SK-N-SH (cell line): Measurements from ENCODE around the gene TBXT. TPM values are rescaled to one million over a fixed set of nuclear protein-coding genes. Genes with fewer than 3 reads are reported as not detected.

Experiments used
- CTCF ChIA-PET: fragments of 300-600, 350-600 bp; formaldehyde crosslinking; extraction: SDS; loops from one replicate; lab custom pipeline; 2021; lab: Yijun Ruan, JAX
- POLR2A ChIA-PET: fragments of 350-600 bp; sonication (Branson Sonifier 250); formaldehyde crosslinking; extraction: SDS; loops from one replicate; lab custom pipeline; 2020; ENCODE audit warnings: antibody characterized with exemption, inconsistent platforms; lab: Yijun Ruan, JAX
- DNase-seq: peaks from one replicate; pipeline ENCODE4 v3.0.0; 2012
- H2AFZ ChIP-seq: fragments of 200-600 bp; sonication (generic); 2 replicates; pipeline ENCODE4 v1.8.1; 2016; ENCODE audit warnings: antibody characterized with exemption, mild to moderate bottlenecking, low read depth
- H3F3A ChIP-seq: fragments of 200-600 bp; sonication (generic); replicated peaks from 2 replicates; pipeline ENCODE3; 2016; ENCODE audit warnings: antibody characterized with exemption, mild to moderate bottlenecking; ENCODE audit not compliant: insufficient read depth
- H3K27ac ChIP-seq, 2 experiments: fragments of 200-500 bp in 1 of 2; fragments of 200-600 bp in 1 of 2; sonication (Bioruptor generic) in 1 of 2; sonication (generic), shearing (Covaris generic) in 1 of 2; 2 replicates each; pipeline versions ENCODE4 v1.5.1 to v1.6.1; 2014 to 2016; ENCODE audit warnings: low read depth in 2 of 2, inconsistent platforms in 1 of 2, low read length in 1 of 2, mild to moderate bottlenecking in 1 of 2, mixed read lengths in 1 of 2
- H3K27me3 ChIP-seq: fragments of 200-600 bp; sonication (generic), shearing (Covaris generic); 2 replicates; pipeline ENCODE4 v1.6.1; 2016; ENCODE audit warnings: mixed run types; ENCODE audit not compliant: insufficient read depth
- H3K36me3 ChIP-seq, 2 experiments: fragments of 200-500 bp in 1 of 2; fragments of 200-600 bp in 1 of 2; sonication (Bioruptor generic) in 1 of 2; sonication (generic) in 1 of 2; replicated peaks in 1 of 2; 2 replicates each; pipeline versions ENCODE3 to v1.5.1; 2014 to 2016; ENCODE audit warnings: low read length in 1 of 2, mild to moderate bottlenecking in 1 of 2; ENCODE audit not compliant: insufficient read depth in 2 of 2, control insufficient read depth in 1 of 2
- H3K4me1 ChIP-seq, 2 experiments: fragments of 200-500 bp in 1 of 2; fragments of 200-600 bp in 1 of 2; sonication (Bioruptor generic) in 1 of 2; sonication (generic), shearing (Covaris generic) in 1 of 2; 2 replicates each; pipeline versions ENCODE4 v1.5.1 to v1.6.1; 2014 to 2016; ENCODE audit warnings: low read depth in 1 of 2, low read length in 1 of 2, mixed run types in 1 of 2; ENCODE audit not compliant: insufficient read depth in 2 of 2, control insufficient read depth in 1 of 2
- H3K4me2 ChIP-seq: fragments of 200-600 bp; sonication (generic), shearing (Covaris generic); 2 replicates; pipeline ENCODE4 v1.6.1; 2017; ENCODE audit warnings: mixed run types
- H3K4me3 ChIP-seq, 2 experiments: fragments of 200-500 bp in 1 of 2; fragments of 200-600 bp in 1 of 2; sonication (Bioruptor generic) in 1 of 2; sonication (generic), shearing (Covaris generic) in 1 of 2; 2 replicates each; pipeline versions ENCODE4 v1.5.1 to v1.8.1; 2014 to 2016; ENCODE audit warnings: low read depth in 2 of 2, inconsistent platforms in 1 of 2, low read length in 1 of 2, mild to moderate bottlenecking in 1 of 2, mixed read lengths in 1 of 2, moderate library complexity in 1 of 2
- H3K79me2 ChIP-seq: fragments of 200-600 bp; sonication (generic); 2 replicates; pipeline ENCODE4 v1.8.1; 2017; ENCODE audit warnings: mild to moderate bottlenecking; ENCODE audit not compliant: insufficient read depth
- H3K9ac ChIP-seq: fragments of 200-600 bp; sonication (generic); 2 replicates; pipeline ENCODE4 v1.6.1; 2017; ENCODE audit warnings: mixed run types
- H3K9me2 ChIP-seq: fragments of 200-600 bp; sonication (generic); 2 replicates; pipeline ENCODE4 v1.6.1; 2017; ENCODE audit warnings: mixed run types
- H3K9me3 ChIP-seq: fragments of 200-600 bp; sonication (generic); 2 replicates; pipeline ENCODE4 v1.6.1; 2017; ENCODE audit warnings: mixed run types, mild to moderate bottlenecking, moderate library complexity
- H4K20me1 ChIP-seq: fragments of 200-600 bp; sonication (generic); 2 replicates; pipeline ENCODE4 v1.6.1; 2017; ENCODE audit warnings: mild to moderate bottlenecking, mixed run types; ENCODE audit not compliant: insufficient read depth
- CTCF ChIP-seq: fragments of 200-600 bp; sonication (generic); IDR thresholded peaks from 2 replicates; pipeline ENCODE4 v1.6.1; 2017; ENCODE audit warnings: antibody characterized with exemption, mild to moderate bottlenecking, moderate library complexity
- EP300 ChIP-seq, 2 experiments: IDR thresholded peaks; 2 replicates each; pipeline versions ENCODE4 v1.4.0 to v1.6.1; 2012; ENCODE audit warnings: borderline replicate concordance in 1 of 2, low read depth in 1 of 2, low read length in 1 of 2
- EZH2phosphoT487 ChIP-seq: fragments of 200-600 bp; sonication (generic); IDR thresholded peaks from 2 replicates; pipeline ENCODE4 v1.6.1; 2017; ENCODE audit warnings: low read depth, mixed run types, mild to moderate bottlenecking, antibody characterized with exemption, moderate library complexity, borderline replicate concordance
- FOSL2 ChIP-seq: IDR thresholded peaks from 2 replicates; pipeline ENCODE4 v1.4.0; 2012; ENCODE audit warnings: low read depth, mild to moderate bottlenecking, moderate library complexity, borderline replicate concordance
- GABPA ChIP-seq: IDR thresholded peaks from 2 replicates; pipeline ENCODE4 v1.4.0; 2012; ENCODE audit warnings: low read depth, mild to moderate bottlenecking
- GATA2 ChIP-seq: sonication (generic); formaldehyde crosslinking; IDR thresholded peaks from 2 replicates; pipeline ENCODE4 v1.5.0; 2020; ENCODE audit warnings: mild to moderate bottlenecking, missing genetic modification reagents
- MAX ChIP-seq: IDR thresholded peaks from 2 replicates; pipeline ENCODE4 v1.4.0; 2012; ENCODE audit warnings: low read depth
- MXI1 ChIP-seq: IDR thresholded peaks from 2 replicates; pipeline ENCODE4 v1.6.1; 2012; ENCODE audit warnings: mild to moderate bottlenecking, low read depth, low read length, improper control_type of control experiment
- NFIC ChIP-seq: IDR thresholded peaks from 2 replicates; pipeline ENCODE4 v1.4.0; 2012; ENCODE audit warnings: borderline replicate concordance
- POLR2AphosphoS5 ChIP-seq: IDR thresholded peaks from 2 replicates; pipeline ENCODE4 v1.6.1; 2012; ENCODE audit warnings: low read depth, low read length
- RCOR1 ChIP-seq: fragments of 150-350 bp; IDR thresholded peaks from 2 replicates; pipeline ENCODE4 v1.6.1; 2017; ENCODE audit warnings: antibody characterized with exemption, low read length
- SIN3A ChIP-seq: IDR thresholded peaks from 2 replicates; pipeline ENCODE4 v1.6.1; 2012; ENCODE audit warnings: low read depth, mild to moderate bottlenecking, low read length, moderate library complexity, borderline replicate concordance
- SMC3 ChIP-seq: IDR thresholded peaks from 2 replicates; pipeline ENCODE4 v1.6.1; 2012; ENCODE audit warnings: low read depth, low read length, improper control_type of control experiment
- TCF12 ChIP-seq: IDR thresholded peaks from 2 replicates; pipeline ENCODE4 v1.4.0; 2012
- TEAD4 ChIP-seq: IDR thresholded peaks from 2 replicates; pipeline ENCODE4 v1.4.0; 2012; ENCODE audit warnings: mild to moderate bottlenecking, borderline replicate concordance; ENCODE audit not compliant: insufficient read depth
- USF1 ChIP-seq: IDR thresholded peaks from 2 replicates; pipeline ENCODE4 v1.4.0; 2012; ENCODE audit warnings: low read depth, borderline replicate concordance
- USF2 ChIP-seq: fragments of 150-350 bp; IDR thresholded peaks from 2 replicates; pipeline ENCODE4 v1.6.1; 2017; ENCODE audit warnings: antibody characterized with exemption, low read length, low read depth, borderline replicate concordance
- YY1 ChIP-seq: IDR thresholded peaks from 2 replicates; pipeline ENCODE4 v1.4.0; 2012; ENCODE audit warnings: low read depth, mild to moderate bottlenecking
- ZBTB33 ChIP-seq: IDR thresholded peaks from 2 replicates; pipeline ENCODE4 v1.4.0; 2012; ENCODE audit warnings: low read depth, borderline replicate concordance
- WGBS: methylation state at CpG from one replicate; pipeline ENCODE4 v1.1.6; 2017; ENCODE audit warnings: low lambda C conversion rate; 5-methylcytosine and 5-hydroxymethylcytosine counted together
- polyA plus RNA-seq, 3 experiments: library from polyadenylated mRNA; depleted of rRNA; stranded (reverse); fragments of >200 nt; gene quantifications; 2 replicates each; pipeline ENCODE4 v1.2.3, GENCODE V29; 2012

The TBXT gene
- polyA plus RNA-seq, 1 of the 3 experiments (the other 2 are of a cell fraction) = not detected

GRCh38 chr6:166167258-166167731 is 356 bp downstream of the TBXT start:
- H3K9me3 ChIP-seq = no peaks in the 10 kb centered on the region
- no peaks in the 10 kb centered on the region for H3K79me2 ChIP-seq
- CTCF ChIA-PET = no interaction called here
- TF ChIP-seq MAX = no peak
- no peak for TF ChIP-seq EZH2phosphoT487
- TF ChIP-seq SIN3A = no peak
- TF ChIP-seq USF2 = no peak
- no peak for TF ChIP-seq POLR2AphosphoS5
- TF ChIP-seq TCF12 = no peak
- TF ChIP-seq MXI1 = no peak
- no peak for TF ChIP-seq USF1
- TF ChIP-seq FOSL2 = no peak
- TF ChIP-seq SMC3 = no peak
- no peak for TF ChIP-seq YY1
- no peak for TF ChIP-seq GATA2 (CRISPR knock-in tag)
- TF ChIP-seq RCOR1 = no peak
- TF ChIP-seq TEAD4 = no peak
- no peak for TF ChIP-seq CTCF
- TF ChIP-seq GABPA = no peak
- no peak for TF ChIP-seq NFIC
- TF ChIP-seq EP300 (IDR thresholded peaks at IDR 0.05; ENCODE audit: borderline replicate concordance in 1 of 2, low read depth in 1 of 2, low read length in 1 of 2) = no peak
- no peak for TF ChIP-seq ZBTB33
- H3K9ac ChIP-seq = no peak overlapping the region
- 0% methylated on average over 9 of the region's 44 CpGs for WGBS
- H3K4me2 ChIP-seq = no peak overlapping the region
- no peaks in the 10 kb centered on the region for H4K20me1 ChIP-seq
- H3K4me1 ChIP-seq = no peaks in the 10 kb centered on the region
- H3K27me3 ChIP-seq = peaks cover 61% of the 10 kb centered on the region
- no peaks in the 10 kb centered on the region for H3K36me3 ChIP-seq
- DNase-seq = no peak
- H3K27ac ChIP-seq = no peak overlapping the region
- no peaks in the 10 kb centered on the region for H3F3A ChIP-seq
- H3K9me2 ChIP-seq = no peaks in the 10 kb centered on the region
- POLR2A ChIA-PET = no interaction called here
- H2AFZ ChIP-seq = no peak overlapping the region
- no peak overlapping the region for H3K4me3 ChIP-seq
